NCI-H748 (cell line): ENCODE results near the gene SESN2.

Source experiments
- DNase-seq: peaks from one replicate; lab custom pipeline; 2025; ENCODE audit not compliant: unreplicated experiment; lab: John Stamatoyannopoulos, UW

The SESN2 gene

GRCh38 chr1:28282426-28283407 lies 23.4 kb downstream of the SESN2 start:
- no peak for DNase-seq

- no peak for DNase-seq
Measured at GRCh38 chr1:28286111-28286510, 26.8 kb downstream of the SESN2 start.

DNA sequence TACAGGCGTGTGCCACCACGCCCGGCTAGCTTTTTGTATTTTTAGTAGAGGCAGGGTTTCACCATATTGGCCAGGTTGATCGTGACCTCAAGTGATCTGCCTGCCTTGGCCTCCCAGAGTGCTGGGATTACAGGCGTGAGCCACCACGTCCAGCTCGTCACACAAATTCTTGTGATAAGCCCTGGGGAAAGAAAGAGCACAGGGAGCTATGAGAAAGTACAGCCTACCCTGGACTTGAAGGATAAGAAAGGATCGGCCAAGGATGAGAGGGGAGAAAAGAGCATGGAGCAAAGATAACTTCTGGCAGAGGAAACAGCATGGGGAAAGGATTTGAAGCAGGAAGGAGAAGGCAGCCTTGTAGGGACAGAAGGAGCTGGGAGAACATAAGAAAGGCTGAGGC lies 29.2 kb downstream of the SESN2 start:
- no peak for DNase-seq

DNA sequence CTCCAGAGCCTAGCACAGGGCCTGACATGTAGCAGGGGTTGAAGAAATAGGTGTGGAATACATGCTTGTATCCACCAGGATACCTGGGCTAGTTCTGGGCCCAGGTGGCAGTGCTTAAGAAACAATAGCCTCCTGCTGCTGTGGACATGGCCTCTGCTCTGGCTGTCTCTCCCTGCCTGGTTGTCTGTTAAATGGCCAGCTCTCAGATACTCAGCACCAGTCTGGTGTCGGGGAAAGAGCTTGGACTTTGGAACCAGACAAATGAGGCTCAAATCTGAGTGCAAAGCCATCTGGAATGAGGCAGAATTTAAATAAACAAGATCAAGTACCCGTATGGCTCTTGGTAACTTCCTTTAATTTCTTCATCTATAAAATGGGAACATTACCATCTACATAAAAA lies 31.5 kb downstream of the SESN2 start:
- DNase-seq: no peak

GRCh38 chr1:28291711-28292110 lies 32.4 kb downstream of the SESN2 start:
- DNase-seq: no peak

DNA sequence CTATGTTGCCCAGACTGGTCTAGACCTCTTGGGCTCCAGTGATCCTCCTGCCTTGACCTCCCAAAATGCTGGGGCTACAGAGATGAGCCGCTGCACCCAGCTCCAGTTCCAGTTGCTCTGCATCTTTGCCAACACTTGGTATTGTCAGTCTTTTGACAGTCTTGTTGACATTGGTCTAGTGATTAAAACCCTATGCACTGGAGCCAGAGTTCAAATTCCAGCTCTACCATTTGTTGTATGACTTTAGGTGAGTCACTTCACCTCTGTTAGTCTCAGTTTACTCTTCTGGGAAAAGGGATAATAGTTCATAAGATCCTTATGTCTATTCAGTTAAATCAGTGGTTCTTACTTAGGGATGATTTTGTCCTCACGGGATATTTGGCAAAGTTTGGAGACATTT lies 36.6 kb downstream of the SESN2 start:
- no peak for DNase-seq

DNA sequence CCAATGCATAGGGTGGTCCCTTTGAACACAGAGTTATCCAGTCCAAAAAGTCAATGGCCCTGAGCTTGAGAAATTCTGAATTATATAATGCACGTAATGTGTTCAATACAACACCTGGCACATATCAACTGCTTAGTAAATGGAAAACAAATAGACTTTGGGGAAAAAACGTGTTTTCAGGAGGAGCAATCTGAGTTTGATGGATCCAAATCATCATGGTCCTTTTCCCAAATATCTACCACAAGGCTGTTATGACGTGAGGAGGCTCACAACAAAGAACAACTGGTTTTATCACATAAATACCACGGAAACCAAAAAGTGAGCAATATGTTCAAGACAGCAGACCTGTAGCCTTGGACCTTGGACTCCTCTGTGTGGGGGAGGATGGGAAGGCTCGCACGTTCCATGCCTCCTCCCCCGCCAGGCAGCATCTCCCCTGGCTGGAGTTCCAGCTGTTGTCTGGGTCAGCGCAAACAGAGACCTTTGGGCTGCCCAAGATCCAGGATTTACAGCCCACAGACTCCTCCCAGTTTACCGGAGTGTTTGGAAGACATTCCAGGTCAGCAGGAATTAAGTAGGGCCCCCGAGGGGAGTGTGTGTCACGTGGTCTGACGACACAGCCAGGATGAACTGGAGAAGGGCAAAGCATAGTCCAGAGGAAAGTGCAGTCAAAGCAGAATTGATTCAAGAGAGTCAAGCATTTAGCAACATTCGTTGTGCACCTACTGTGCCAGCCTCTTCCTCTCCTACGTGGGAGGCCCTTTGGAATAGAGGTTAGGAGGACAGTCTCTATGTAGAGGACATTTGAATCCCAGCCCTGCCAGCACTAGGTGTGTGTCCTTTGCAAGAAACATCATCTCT lies 37.3 kb downstream of the SESN2 start:
- DNase-seq: peak; percentile 6

DNA sequence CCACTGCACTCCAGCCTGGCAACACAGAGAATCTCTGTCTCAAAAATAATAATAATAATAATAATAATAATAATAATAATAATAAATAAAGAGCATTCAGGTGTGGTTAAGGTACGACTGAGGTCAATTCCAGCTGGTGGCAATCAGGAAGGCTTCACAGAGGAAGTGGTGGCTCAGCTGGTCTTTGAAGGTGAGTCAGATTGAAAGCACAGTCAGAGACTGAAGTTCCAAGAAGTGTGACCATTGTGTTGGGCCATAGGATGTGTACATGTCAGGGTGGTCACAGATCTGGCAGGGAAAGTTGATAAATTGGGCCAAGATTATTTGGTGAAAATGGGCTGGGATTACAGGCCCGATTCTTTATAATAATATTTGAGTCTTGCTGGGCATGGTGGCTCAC lies 38.5 kb downstream of the SESN2 start:
- no peak for DNase-seq

GRCh38 chr1:28298438-28298837 lies 39.1 kb downstream of the SESN2 start:
- DNase-seq: no peak

DNA sequence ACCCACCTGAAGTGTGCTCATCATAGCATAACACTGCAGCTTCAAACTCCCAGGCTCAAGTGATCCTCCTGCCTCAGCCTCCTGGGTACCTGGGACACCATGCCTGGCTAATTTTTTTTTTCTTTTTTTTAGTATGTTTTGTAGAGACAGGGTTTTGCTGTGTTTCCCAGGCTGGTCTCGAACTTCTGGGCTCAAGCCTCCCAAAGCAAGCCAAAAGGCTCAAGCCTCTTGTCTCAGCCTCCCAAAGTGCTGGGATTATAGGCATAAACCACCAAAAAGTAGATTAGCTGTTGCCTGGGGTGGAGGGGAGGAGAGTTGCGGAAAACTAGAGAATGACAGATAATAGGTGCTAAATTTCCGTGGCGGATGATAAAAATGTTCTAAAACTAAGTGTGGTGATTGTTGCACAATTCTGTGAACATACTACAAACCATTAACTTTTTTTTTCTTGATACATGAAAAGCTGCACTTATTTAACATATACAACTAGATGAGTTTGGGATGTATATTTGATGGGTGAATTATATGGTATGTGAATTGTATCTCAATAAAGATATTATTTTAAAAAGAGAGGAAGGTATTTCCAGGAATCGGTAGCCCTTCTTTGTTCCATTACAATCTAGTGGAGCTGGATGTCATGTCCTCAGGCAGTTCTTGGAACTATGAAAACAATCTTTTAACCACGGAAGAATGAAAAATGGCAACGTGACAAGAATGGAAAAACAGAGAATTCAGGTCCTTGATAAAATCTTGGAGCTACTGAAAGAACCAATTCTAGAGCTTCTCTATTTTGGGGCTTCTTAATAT lies 42.3 kb downstream of the SESN2 start:
- DNase-seq: no peak

DNA sequence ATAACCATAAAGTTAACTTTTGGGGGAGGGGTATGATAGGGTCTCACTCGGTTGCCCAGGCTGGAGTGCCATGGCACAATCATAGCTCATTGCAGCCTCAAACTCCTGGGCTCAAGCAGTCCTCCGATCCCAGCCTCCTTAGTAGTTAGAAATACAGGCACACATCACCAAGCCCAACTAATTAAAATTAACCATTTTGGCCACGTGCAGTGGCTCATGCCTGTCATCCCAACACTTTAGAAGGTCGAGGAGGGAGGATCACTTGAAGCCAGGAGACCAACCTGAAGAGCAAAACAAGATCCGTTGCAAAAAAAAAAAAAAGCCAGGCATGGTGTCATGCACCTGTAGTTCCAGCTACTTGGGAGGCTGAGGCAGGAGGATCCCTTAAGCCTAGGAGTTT lies 42.9 kb downstream of the SESN2 start:
- no peak for DNase-seq

- DNase-seq: no peak
Measured at GRCh38 chr1:28306301-28306949, 47.1 kb downstream of the SESN2 start.

DNA sequence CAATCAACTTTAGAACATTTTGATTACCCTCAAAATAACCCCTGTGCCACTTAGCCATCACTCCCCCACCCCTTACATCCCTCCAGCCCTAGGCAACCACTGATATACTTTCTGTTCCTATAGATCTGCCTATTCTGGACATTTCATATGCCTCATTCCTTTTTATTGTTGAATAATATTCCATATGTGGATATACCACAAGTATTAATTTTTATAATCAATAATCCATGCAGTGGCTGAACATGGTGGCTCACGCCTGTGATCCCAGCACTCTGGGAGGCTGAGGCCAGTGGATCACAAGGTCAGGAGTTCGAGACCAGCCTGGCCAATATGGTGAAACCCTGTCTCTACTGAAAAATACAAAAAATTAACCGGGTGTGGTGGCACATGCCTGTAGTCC lies 49.4 kb downstream of the SESN2 start:
- DNase-seq: no peak

- DNase-seq: no peak
Measured at GRCh38 chr1:28309702-28310101, 50.4 kb downstream of the SESN2 start.

- no peak for DNase-seq
Measured at GRCh38 chr1:28313702-28314546, 54.6 kb downstream of the SESN2 start.

DNA sequence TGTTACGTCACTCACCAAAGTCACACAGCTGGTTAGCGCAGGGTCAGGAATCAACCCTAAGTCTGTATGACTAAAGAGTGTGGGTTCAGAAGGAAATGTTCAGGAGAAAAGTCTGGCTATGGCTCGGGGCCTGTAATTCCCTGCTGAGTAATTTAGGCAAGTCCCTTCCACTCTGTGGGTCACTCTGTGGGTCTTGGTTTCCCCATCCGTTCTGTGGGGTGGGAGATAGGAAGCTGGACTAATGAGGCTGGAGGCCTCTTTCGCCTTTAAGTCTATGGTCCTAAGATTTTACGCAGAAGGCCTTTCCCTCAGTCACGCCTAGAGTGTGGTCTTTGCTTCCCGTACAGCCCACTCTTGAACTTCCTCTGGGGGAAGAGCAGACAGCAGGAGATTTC lies 55.2 kb downstream of the SESN2 start:
- no peak for DNase-seq

DNA sequence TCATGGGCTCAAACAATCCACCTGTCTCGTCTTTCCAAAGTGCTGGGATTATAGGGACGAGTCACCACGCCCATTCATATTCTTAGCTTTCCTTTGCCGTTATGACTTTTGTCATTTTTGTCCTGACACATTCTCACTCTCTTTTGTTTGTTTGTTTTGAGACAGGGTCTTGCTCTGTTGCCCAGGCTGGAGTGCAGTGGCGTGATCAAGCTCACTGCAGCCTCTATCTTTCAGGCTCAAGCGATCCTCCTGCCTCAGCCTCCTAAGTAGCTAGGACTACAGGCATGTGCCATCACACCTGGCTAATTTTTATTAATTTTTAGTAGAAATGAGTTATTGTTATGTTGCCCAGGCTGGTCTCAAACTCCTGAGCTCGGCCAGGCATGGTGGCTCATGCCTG lies 57.7 kb downstream of the SESN2 start:
- DNase-seq: no peak

- DNase-seq: peak; percentile 23
Measured at GRCh38 chr1:28322194-28322593, 62.9 kb downstream of the SESN2 start.

- no peak for DNase-seq
Measured at GRCh38 chr1:28323720-28324119, 64.4 kb downstream of the SESN2 start.

DNA sequence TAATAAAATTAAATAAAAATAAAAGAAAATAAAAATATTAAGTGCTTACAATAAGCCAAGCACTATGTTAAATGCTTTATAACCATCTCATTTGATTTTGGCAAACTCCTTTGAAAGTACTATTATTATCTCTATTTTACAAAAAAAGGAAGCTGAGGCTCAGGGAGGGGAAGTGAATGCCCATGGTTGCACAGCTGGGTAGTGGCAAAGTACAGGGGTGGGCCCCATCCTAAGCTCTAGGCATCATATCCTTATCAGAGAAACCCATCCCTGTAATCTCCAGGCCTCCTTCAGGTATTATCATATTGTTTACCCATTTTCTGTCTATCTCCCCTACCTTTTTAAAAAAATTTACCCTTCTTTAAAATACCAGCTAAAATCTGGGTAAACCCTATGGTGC lies 67.2 kb downstream of the SESN2 start:
- no peak for DNase-seq
